ENCODE results near the gene STRA6.

- TF ChIP-seq CTCF (IDR thresholded peaks at IDR 0.05) (no peak), POLR2A (IDR thresholded peaks at IDR 0.05) (no peak)
These were observed 37.1 kb downstream of the STRA6 start for GRCh38 chr15:74165461-74165860.

All from breast epithelium (tissue), 3 donors.